K562 treated with DMSO at 1 percent for 12 hours (cell line): Measurements from ENCODE around the gene RAI1. TPM values are rescaled to one million over a fixed set of nuclear protein-coding genes. Genes with fewer than 3 reads are reported as not detected.

Experiments used
- total RNA-seq: library from RNA; unstranded; fragments of 300-600 nt; gene quantifications from 2 replicates; pipeline ENCODE4 v1.2.3, GENCODE V29; 2022; ENCODE audit not compliant: insufficient read depth

RAI1 gene, protein sequence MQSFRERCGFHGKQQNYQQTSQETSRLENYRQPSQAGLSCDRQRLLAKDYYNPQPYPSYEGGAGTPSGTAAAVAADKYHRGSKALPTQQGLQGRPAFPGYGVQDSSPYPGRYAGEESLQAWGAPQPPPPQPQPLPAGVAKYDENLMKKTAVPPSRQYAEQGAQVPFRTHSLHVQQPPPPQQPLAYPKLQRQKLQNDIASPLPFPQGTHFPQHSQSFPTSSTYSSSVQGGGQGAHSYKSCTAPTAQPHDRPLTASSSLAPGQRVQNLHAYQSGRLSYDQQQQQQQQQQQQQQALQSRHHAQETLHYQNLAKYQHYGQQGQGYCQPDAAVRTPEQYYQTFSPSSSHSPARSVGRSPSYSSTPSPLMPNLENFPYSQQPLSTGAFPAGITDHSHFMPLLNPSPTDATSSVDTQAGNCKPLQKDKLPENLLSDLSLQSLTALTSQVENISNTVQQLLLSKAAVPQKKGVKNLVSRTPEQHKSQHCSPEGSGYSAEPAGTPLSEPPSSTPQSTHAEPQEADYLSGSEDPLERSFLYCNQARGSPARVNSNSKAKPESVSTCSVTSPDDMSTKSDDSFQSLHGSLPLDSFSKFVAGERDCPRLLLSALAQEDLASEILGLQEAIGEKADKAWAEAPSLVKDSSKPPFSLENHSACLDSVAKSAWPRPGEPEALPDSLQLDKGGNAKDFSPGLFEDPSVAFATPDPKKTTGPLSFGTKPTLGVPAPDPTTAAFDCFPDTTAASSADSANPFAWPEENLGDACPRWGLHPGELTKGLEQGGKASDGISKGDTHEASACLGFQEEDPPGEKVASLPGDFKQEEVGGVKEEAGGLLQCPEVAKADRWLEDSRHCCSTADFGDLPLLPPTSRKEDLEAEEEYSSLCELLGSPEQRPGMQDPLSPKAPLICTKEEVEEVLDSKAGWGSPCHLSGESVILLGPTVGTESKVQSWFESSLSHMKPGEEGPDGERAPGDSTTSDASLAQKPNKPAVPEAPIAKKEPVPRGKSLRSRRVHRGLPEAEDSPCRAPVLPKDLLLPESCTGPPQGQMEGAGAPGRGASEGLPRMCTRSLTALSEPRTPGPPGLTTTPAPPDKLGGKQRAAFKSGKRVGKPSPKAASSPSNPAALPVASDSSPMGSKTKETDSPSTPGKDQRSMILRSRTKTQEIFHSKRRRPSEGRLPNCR (N-terminal part only)
- 5.4 and 13.1 TPM in 2 replicates for total RNA-seq

DNA sequence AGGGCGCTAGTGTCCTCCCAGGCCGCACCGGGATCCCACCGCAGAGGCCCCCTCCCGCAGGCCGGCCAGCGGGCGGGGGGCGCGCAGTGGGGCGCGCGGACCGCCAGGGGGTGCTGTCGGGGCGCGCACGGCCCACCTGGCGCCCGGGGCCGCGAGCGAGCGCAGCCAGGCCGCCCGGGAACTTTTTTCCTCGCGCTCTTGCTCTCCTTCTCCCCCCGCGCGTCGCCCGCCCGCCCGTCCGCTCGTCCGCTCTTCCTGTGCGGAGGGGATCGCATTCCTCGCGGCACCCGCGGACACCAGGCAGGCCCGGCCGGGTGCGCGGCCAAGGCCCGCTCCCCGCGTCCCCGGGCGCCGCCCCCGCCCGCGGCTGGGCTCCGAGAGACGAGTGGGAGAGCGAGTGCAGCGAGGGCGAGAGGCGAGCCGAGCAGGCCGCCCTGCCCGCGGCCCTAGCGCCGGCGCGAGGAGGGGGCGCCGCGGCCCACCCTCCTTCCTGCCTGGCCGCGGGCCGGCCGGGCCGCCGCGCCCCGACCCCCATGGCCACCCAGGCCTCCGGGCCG is at the start of gene RAI1:
TSS of gene RAI1 (plus strand) at position 272 of the 557 bp plus-strand sequence. CDS start 111,491 bp downstream, outside the sequence.

DNA sequence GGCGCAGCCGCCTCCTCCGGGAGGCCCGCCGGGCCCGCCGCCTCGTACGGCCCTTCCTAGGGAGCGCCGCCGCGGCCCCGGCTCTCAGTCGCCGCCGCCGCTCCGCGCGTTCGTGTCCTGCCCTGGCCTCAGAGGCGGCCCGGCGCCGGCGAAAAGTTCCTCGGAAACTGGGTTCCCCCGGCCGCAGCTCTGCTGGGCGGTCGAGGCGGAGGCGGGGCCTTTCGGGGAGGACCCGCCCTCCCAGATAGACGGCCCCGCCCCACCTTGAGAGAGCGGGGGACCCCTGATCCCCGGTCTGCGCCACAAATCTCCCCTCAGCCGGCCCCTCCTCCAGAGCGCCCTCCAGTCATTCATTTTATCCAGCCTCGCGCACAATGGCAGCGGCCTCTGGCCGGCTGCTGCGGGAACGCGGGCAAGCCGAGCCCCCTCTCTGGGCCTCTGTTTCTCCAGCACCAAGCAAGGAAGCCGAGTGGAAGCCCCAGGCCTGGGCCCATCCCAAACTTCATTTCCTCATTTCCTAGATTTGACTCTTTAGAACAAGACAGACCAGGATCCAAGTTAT is 155.6 kb downstream of the RAI1 start, which contains the start of gene SREBF1:
TSS of gene SREBF1 (minus strand) at position 169 of the 562 bp plus-strand sequence. CDS start 169 bp downstream, outside the sequence.

Other genes starting within 250 kb of the RAI1 start
- 8.4 and 15.7 TPM in 2 replicates for gene MED9, start 204.5 kb upstream of the RAI1 start, total RNA-seq
- not detected in 2 replicates for gene RASD1, start 185.1 kb upstream of the RAI1 start, total RNA-seq
- gene PEMT, start 89.8 kb upstream of the RAI1 start, total RNA-seq: 17.4 and 34.9 TPM in 2 replicates
- 81.7 and 134 TPM in 2 replicates for gene SREBF1, start 155.5 kb downstream of the RAI1 start, total RNA-seq